GM21390 (cell line): ENCODE data around the gene CFLAR.
"Not testable (repeated sequence)": the region's sequence is repeated elsewhere in the genome, so short reads cannot be mapped to it uniquely, and the experiment has no call there.

ENCODE experiments used
- ATAC-seq: cut with Tn5 transposase; IDR thresholded peaks from one replicate; pipeline ENCODE4 v1.9.1; 2021; ENCODE audit not compliant: unreplicated experiment

The CFLAR gene

GRCh38 chr2:201116115-201116958, at the start of gene CFLAR:
CFLAR (plus strand) TSS chr2:201116164; CDS start chr2:201129866, 13,702 bp downstream.
- ATAC-seq = peak; percentile 34

- ATAC-seq = peak; percentile 13
These were observed 45.0 kb upstream of the CFLAR start for GRCh38 chr2:201070948-201071478.

- peak; percentile 96 for ATAC-seq
These were observed 44.3 kb upstream of the CFLAR start, which contains the start of the genes HYCC2 and NDUFB3 for GRCh38 chr2:201071479-201072200. HYCC2 (minus strand) TSS chr2:201071671; CDS start chr2:201024009, 47,662 bp downstream. NDUFB3 (plus strand) TSS chr2:201072001; CDS start chr2:201078883, 6,882 bp downstream.

GRCh38 chr2:201072201-201072530, 43.8 kb upstream of the CFLAR start:
- ATAC-seq = peak; percentile 3

GRCh38 chr2:201073071-201073470, 42.9 kb upstream of the CFLAR start:
- ATAC-seq = no peak

GRCh38 chr2:201074996-201075395, 41.0 kb upstream of the CFLAR start:
- no peak for ATAC-seq

- no peak for ATAC-seq
These were observed 31.1 kb upstream of the CFLAR start for GRCh38 chr2:201084863-201085262.

- ATAC-seq = no peak
These were observed 25.4 kb upstream of the CFLAR start for GRCh38 chr2:201090574-201090973.

- no peak for ATAC-seq
These were observed 22.4 kb upstream of the CFLAR start for GRCh38 chr2:201093573-201093972.

GRCh38 chr2:201100497-201100896, 15.5 kb upstream of the CFLAR start:
- ATAC-seq = no peak

GRCh38 chr2:201105759-201106158, 10.2 kb upstream of the CFLAR start:
- ATAC-seq = no peak

GRCh38 chr2:201107624-201108023, 8.3 kb upstream of the CFLAR start:
- no peak for ATAC-seq

- ATAC-seq = no peak
These were observed 7.6 kb upstream of the CFLAR start for GRCh38 chr2:201108341-201108740.

GRCh38 chr2:201109186-201109585, 6.8 kb upstream of the CFLAR start:
- ATAC-seq = no peak

GRCh38 chr2:201110615-201111014, 5.3 kb upstream of the CFLAR start:
- no peak for ATAC-seq

- no peak for ATAC-seq
These were observed 4.9 kb upstream of the CFLAR start for GRCh38 chr2:201111096-201111495.

- ATAC-seq = no peak
These were observed 1.6 kb upstream of the CFLAR start for GRCh38 chr2:201114350-201114749.

- no peak for ATAC-seq
These were observed 1.1 kb upstream of the CFLAR start for GRCh38 chr2:201114846-201115245.

GRCh38 chr2:201116959-201117734, 1.2 kb downstream of the CFLAR start:
- peak; percentile 15 for ATAC-seq

- ATAC-seq = not testable (repeated sequence)
These were observed 1.8 kb downstream of the CFLAR start for GRCh38 chr2:201117735-201118094.
